Heart left ventricle (tissue), 16 donors: ENCODE measurements around the gene RHOB. TPM values are rescaled to one million over a fixed set of nuclear protein-coding genes. Genes with fewer than 3 reads are reported as not detected.

ENCODE experiments used
- ATAC-seq, 4 donors: fragments of 200-7000 bp; cut with Tn5 transposase; one replicate each; pipeline ENCODE4 v1.9.1; 2020 to 2022; ENCODE audit warnings: moderate library complexity in 4 of 4, mild to moderate bottlenecking in 3 of 4, moderate number of reproducible peaks in 1 of 4
- DNase-seq, 5 donors: peaks; one replicate each; pipeline ENCODE4 v3.0.0-alpha.2; 2020
- H3K27ac ChIP-seq, 12 donors: fragments of 200-600 bp; sonication (generic) in 4 of 12; one replicate each; pipeline versions ENCODE4 v1.5.0 to v1.8.0; 2016 to 2022; ENCODE audit warnings: mild to moderate bottlenecking in 2 of 12
- H3K27me3 ChIP-seq, 9 donors: fragments of 200-600 bp; sonication (generic) in 2 of 9; one replicate each; pipeline versions ENCODE4 v1.5.1 to v1.8.0; 2016 to 2022; ENCODE audit warnings: mild to moderate bottlenecking in 3 of 9
- H3K36me3 ChIP-seq, 9 donors: fragments of 200-600 bp; sonication (generic) in 2 of 9; one replicate each; pipeline versions ENCODE4 v1.5.0 to v1.8.0; 2018 to 2022; ENCODE audit warnings: mild to moderate bottlenecking in 2 of 9
- H3K4me1 ChIP-seq, 12 donors: fragments of 200-600 bp; sonication (generic) in 4 of 12; one replicate each; pipeline versions ENCODE4 v1.5.0 to v1.8.0; 2016 to 2022; ENCODE audit warnings: mild to moderate bottlenecking in 3 of 12
- H3K4me3 ChIP-seq, 12 donors: fragments of 200-600 bp; sonication (generic) in 4 of 12; one replicate each; pipeline versions ENCODE4 v1.5.0 to v1.8.0; 2017 to 2022; ENCODE audit warnings: mild to moderate bottlenecking in 9 of 12, moderate library complexity in 4 of 12
- H3K9me3 ChIP-seq, 12 donors: fragments of 200-600 bp; sonication (generic) in 4 of 12; one replicate each; pipeline versions ENCODE4 v1.5.0 to v1.8.0; 2016 to 2022; ENCODE audit warnings: mild to moderate bottlenecking in 1 of 12
- POLR2A ChIP-seq, 2 donors: fragments of 450-650 bp; IDR thresholded peaks; one replicate each; pipeline ENCODE4 v1.6.1; 2017; ENCODE audit warnings: antibody characterized with exemption in 2 of 2, mild to moderate bottlenecking in 2 of 2, moderate library complexity in 2 of 2
- WGBS, 4 donors: extraction: QIAGEN DNeasy Blood & Tissue Kit in 2 of 4; methylation state at CpG; one replicate each; pipeline versions ENCODE4 v1.1.5 to v1.1.7; 2013 to 2018; 5-methylcytosine and 5-hydroxymethylcytosine counted together
- intact Hi-C, 10 donors: fragments of 100-400 bp; cut with DNase I; formaldehyde crosslinking; loops; one replicate each; pipeline versions ENCODE4 v1.11.1 to v1.14.2; 2022
- polyA plus RNA-seq, 2 donors: library from polyadenylated mRNA; stranded (reverse); fragments of 200-250 nt; gene quantifications; one replicate each; pipeline ENCODE4 v1.2.3, GENCODE V29; 2013
- total RNA-seq, 9 donors: library from RNA; depleted of rRNA in 2 of 9; stranded (reverse); fragments of >200 nt in 2 of 9; fragmentation: NEBNext Ultra II Directional in 3 of 9; extraction: Animal tissue kit (Norgen Biotek cat#: 25700) in 3 of 9; gene quantifications; one replicate each; pipeline versions ENCODE4 v1.1.0 to v1.2.4, GENCODE V29; 2016 to 2023
- TF ChIP-seq, protein P1 (sequence below), 12 donors: fragments of 200-600 bp; sonication (generic) in 4 of 12; IDR thresholded peaks; one replicate each; pipeline versions ENCODE4 v1.5.0 to v1.8.0; 2018 to 2022; ENCODE audit warnings: antibody characterized with exemption in 12 of 12, mild to moderate bottlenecking in 5 of 12
- donor health status: ischemic (EF 13 %, LVEDD 7.1; RV severe dilation, severe dysfunction).
- donor health status: healthy with polysubstance abuse.
- donor health status: DM: no; HTN: yes; CAD: no.
- donor health status: DM: no; HTN: no; CAD: no.
- donor health status: ischemic (EF 25% LVEDD 6.9; RV normal size, moderate dysfunction).
- donor health status: ischemic (EF 25% LVEDD 5.7; RV mildly dilated, moderate dysfunction).
- donor health status: healthy.
- donor health status: DM: yes; HTN: yes; CAD: no.
- donor health status: ischemic (EF 35%, LVEDD 5.7; RV mildly dilated, moderate dysfunction).
- donor health status: nonischemic (EF 11% LVEDD 7.7; RV severe dilation, severe dysfunction).
- donor health status: DM: yes; HTN: yes; CAD: no.
- donor health status: PGD.
- donor health status: ischemic (EF 29% LVEDD 5.4; RV normal size, mild dysfunction).
- donor health status: nonischemic (EF 23%, LVEDD 6.1; RV moderate dilation, normal function).

Gene RHOB
- total and polyA plus RNA-seq, 11 donors, result 105 to 429 (median 169) TPM

DNA sequence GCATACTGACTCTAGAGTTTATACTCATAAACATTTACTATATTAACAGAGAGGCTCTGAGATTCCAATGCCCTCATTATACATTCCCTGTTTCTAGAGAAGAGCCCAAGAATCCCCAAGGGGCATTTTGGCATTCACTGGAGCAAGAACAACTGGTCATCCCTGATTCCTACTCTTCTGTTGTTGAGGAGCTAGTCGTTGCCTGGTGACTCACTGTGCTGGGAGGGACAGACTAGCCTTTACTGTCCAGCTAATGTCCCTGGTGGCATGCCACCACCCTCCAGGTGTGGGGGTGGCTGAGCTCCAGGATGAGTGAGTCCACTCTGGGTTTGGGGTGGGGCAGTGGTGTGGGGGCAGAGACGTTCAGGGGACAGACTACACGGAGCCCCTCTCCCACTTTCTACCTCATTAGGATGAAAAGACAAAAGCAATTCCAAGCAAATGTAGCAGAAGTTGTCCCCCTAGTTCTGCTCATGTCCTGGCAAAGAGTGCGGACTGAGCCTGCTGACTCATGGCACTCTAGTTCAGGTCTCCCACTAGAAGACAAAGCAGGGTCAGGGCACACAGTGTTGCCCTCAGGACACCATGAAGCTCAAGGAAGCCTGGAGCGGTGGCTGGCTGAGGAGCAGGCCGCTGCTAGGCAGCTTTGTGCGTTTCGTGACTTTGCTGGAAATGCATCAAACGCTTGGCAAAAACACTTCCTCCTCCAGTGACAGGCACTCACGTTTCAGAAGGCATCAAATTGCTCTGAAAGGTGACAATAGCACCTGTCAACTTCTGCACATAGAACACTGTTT is 49.4 kb downstream of the RHOB start:
- 82 to 89% (median 83%) methylated on average over 10 of the region's 10 CpGs for WGBS, 4 donors
- no peaks in the 10 kb centered on the region for H3K27me3 ChIP-seq
- no peaks in the 10 kb centered on the region for H3K9me3 ChIP-seq
- intact Hi-C loops, result no loop called here
- H3K4me3 ChIP-seq, result no peak overlapping the region
- H3K27ac ChIP-seq, result no peak overlapping the region
- TF ChIP-seq, protein P1, sequence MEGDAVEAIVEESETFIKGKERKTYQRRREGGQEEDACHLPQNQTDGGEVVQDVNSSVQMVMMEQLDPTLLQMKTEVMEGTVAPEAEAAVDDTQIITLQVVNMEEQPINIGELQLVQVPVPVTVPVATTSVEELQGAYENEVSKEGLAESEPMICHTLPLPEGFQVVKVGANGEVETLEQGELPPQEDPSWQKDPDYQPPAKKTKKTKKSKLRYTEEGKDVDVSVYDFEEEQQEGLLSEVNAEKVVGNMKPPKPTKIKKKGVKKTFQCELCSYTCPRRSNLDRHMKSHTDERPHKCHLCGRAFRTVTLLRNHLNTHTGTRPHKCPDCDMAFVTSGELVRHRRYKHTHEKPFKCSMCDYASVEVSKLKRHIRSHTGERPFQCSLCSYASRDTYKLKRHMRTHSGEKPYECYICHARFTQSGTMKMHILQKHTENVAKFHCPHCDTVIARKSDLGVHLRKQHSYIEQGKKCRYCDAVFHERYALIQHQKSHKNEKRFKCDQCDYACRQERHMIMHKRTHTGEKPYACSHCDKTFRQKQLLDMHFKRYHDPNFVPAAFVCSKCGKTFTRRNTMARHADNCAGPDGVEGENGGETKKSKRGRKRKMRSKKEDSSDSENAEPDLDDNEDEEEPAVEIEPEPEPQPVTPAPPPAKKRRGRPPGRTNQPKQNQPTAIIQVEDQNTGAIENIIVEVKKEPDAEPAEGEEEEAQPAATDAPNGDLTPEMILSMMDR (IDR thresholded peaks at IDR 0.05), result no peak
- no peak for TF ChIP-seq POLR2A (IDR thresholded peaks at IDR 0.05)
- H3K36me3 ChIP-seq, result no peaks in the 10 kb centered on the region
- peaks cover 0 to 10% (median 3%) of the 10 kb centered on the region in 12 donors for H3K4me1 ChIP-seq
- DNase-seq (peak in 2 of 5 donors; percentile 15 to 49), ATAC-seq (peak in 2 of 4 donors; percentile 31 to 49)

DNA sequence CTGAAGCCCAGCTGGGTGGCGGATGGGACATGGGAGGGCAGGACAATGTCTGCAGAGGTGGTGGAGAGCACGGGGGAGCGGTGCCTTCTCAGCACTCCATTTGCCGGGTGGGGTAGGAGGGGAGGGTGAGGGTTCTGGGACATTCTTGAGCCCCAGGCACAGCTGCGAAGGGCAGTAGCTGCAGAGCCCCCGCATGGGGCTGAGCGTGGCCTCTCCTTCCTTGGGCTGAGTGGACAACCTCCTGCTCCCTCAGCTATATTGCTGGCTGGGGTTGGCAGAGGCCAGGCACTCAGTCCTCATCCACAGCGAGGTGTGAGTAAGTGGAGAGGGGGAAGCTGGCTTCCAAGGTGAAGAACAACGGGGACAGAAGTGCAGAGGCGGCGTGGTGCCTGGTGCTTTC is 50.1 kb downstream of the RHOB start:
- WGBS, 4 donors, result 87 to 96% (median 91%) methylated on average over 10 to 11 of the region's 11 CpGs
- H3K4me3 ChIP-seq, result no peak overlapping the region
- no peak overlapping the region for H3K27ac ChIP-seq
- DNase-seq (peak in 1 of 5 donors; percentile 33), ATAC-seq (no peak)
- peaks cover 0 to 10% (median 3%) of the 10 kb centered on the region in 12 donors for H3K4me1 ChIP-seq
- H3K9me3 ChIP-seq, result no peaks in the 10 kb centered on the region
- TF ChIP-seq POLR2A (IDR thresholded peaks at IDR 0.05), result no peak
- TF ChIP-seq, protein P1 (IDR thresholded peaks at IDR 0.05), result no peak
- H3K27me3 ChIP-seq, result no peaks in the 10 kb centered on the region
- intact Hi-C loops, result no loop called here
- no peaks in the 10 kb centered on the region for H3K36me3 ChIP-seq

Other genes with a start within 250 kb of the RHOB start
- gene SDC1, start 221.9 kb upstream of the RHOB start, total RNA-seq, result 1 to 10 TPM in 1 of 9 donors, under 1 TPM in 7, not detected in 1; 0.20 to 2.2 (median 0.39) TPM
- gene SDC1, start 221.9 kb upstream of the RHOB start, polyA plus RNA-seq, result under 1 TPM; 0.15 to 0.28 TPM
- gene PUM2, start 96.2 kb upstream of the RHOB start, total RNA-seq, result 10 to 100 TPM; 37.8 to 75.4 (median 63.2) TPM
- 10 to 100 TPM; 18.6 to 31.8 TPM for gene PUM2, start 96.2 kb upstream of the RHOB start, polyA plus RNA-seq
- 10 to 100 TPM; 12.7 to 23.7 (median 17.9) TPM for gene HS1BP3, start 204.0 kb downstream of the RHOB start, total RNA-seq
- gene HS1BP3, start 204.0 kb downstream of the RHOB start, polyA plus RNA-seq, result 10 to 100 TPM; 21.0 to 23.7 TPM
- gene GDF7, start 220.1 kb downstream of the RHOB start, total RNA-seq, result 1 to 10 TPM in 2 of 9 donors, under 1 TPM in 7; 0.14 to 1.6 (median 0.56) TPM
- gene GDF7, start 220.1 kb downstream of the RHOB start, polyA plus RNA-seq, result under 1 TPM; 0.22 to 0.30 TPM